ENCODE data around the gene DAAM2.

GRCh38 chr6:39841291-39841690 lies 49.1 kb downstream of the DAAM2 start:
- TF ChIP-seq, protein P1, sequence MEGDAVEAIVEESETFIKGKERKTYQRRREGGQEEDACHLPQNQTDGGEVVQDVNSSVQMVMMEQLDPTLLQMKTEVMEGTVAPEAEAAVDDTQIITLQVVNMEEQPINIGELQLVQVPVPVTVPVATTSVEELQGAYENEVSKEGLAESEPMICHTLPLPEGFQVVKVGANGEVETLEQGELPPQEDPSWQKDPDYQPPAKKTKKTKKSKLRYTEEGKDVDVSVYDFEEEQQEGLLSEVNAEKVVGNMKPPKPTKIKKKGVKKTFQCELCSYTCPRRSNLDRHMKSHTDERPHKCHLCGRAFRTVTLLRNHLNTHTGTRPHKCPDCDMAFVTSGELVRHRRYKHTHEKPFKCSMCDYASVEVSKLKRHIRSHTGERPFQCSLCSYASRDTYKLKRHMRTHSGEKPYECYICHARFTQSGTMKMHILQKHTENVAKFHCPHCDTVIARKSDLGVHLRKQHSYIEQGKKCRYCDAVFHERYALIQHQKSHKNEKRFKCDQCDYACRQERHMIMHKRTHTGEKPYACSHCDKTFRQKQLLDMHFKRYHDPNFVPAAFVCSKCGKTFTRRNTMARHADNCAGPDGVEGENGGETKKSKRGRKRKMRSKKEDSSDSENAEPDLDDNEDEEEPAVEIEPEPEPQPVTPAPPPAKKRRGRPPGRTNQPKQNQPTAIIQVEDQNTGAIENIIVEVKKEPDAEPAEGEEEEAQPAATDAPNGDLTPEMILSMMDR (conservative IDR thresholded peaks at IDR 0.05 in 1 of 2, IDR thresholded peaks at IDR 0.05 in 1 of 2; ENCODE audit: low read depth in 1 of 2, low read length in 2 of 2) = no peak
- TF ChIP-seq EZH2 (IDR thresholded peaks at IDR 0.05; ENCODE audit: low read length, missing control alignments) = no peak
